ENCODE measurements around the gene TNK2. TPM values are rescaled to one million over a fixed set of nuclear protein-coding genes. Genes with fewer than 3 reads are reported as not detected.
A peak's percentile ranks its signal among the peaks of the same experiment; 100 is the strongest.

Gene TNK2
- total RNA-seq, 1 donor from 2014 or later = 35.5 TPM

- no peak overlapping the region for H3K27ac Mint-ChIP-seq (ENCODE audit: unreplicated experiment)
- DNase-seq (ENCODE audit: low spot score) = peak; percentile 85
- H3K36me3 Mint-ChIP-seq (ENCODE audit: low read depth) = peaks cover 8% of the 10 kb centered on the region
- no peaks in the 10 kb centered on the region for H3K9me3 Mint-ChIP-seq (ENCODE audit: low read depth)
- H3K27me3 Mint-ChIP-seq (ENCODE audit: low read depth) = no peaks in the 10 kb centered on the region
- H3K4me1 Mint-ChIP-seq (ENCODE audit: low read depth) = peaks cover 3% of the 10 kb centered on the region
- no peak overlapping the region for H3K4me3 Mint-ChIP-seq (ENCODE audit: unreplicated experiment)
- TF ChIP-seq, protein P1, sequence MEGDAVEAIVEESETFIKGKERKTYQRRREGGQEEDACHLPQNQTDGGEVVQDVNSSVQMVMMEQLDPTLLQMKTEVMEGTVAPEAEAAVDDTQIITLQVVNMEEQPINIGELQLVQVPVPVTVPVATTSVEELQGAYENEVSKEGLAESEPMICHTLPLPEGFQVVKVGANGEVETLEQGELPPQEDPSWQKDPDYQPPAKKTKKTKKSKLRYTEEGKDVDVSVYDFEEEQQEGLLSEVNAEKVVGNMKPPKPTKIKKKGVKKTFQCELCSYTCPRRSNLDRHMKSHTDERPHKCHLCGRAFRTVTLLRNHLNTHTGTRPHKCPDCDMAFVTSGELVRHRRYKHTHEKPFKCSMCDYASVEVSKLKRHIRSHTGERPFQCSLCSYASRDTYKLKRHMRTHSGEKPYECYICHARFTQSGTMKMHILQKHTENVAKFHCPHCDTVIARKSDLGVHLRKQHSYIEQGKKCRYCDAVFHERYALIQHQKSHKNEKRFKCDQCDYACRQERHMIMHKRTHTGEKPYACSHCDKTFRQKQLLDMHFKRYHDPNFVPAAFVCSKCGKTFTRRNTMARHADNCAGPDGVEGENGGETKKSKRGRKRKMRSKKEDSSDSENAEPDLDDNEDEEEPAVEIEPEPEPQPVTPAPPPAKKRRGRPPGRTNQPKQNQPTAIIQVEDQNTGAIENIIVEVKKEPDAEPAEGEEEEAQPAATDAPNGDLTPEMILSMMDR (IDR thresholded peaks at IDR 0.05) = no peak
Measured at GRCh38 chr3:195869413-195870001, 38.8 kb downstream of the TNK2 start.

GRCh38 chr3:195868866-195869412 is 39.4 kb downstream of the TNK2 start:
- H3K27ac Mint-ChIP-seq (ENCODE audit: unreplicated experiment) = no peak overlapping the region
- H3K9me3 Mint-ChIP-seq (ENCODE audit: low read depth) = no peaks in the 10 kb centered on the region
- DNase-seq (ENCODE audit: low spot score) = peak; percentile 90
- no peaks in the 10 kb centered on the region for H3K4me1 Mint-ChIP-seq (ENCODE audit: low read depth)
- no peak overlapping the region for H3K4me3 Mint-ChIP-seq (ENCODE audit: unreplicated experiment)
- H3K27me3 Mint-ChIP-seq (ENCODE audit: low read depth) = no peaks in the 10 kb centered on the region
- peaks cover 8% of the 10 kb centered on the region for H3K36me3 Mint-ChIP-seq (ENCODE audit: low read depth)
- TF ChIP-seq, protein P1 (IDR thresholded peaks at IDR 0.05) = no peak

DNA sequence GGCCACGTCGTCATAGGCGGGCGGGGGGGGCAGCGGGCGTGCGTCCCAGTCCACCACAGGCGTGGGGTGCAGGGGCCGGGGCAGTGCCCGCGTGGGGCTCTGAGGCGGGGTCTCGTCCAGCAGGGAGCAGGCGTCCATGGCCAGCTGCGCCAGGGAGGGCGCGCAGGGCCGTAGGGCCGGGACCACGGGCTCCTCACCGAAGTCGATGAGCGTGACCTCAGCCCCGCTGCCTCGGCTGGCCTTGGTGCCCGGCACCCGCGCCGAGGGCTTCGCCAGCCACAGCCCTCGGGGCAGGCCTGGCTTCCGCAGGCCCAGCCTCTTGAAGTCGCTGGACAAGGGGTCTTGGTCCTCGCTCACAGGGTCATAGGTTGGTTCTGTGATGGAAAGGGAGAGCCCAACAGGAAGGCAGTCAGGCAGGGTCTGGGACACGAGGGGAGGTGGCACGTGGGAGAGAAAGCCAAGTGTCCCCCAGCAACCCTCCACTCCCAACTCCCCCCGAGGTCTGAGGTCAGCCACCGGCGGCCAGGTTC is 40.0 kb downstream of the TNK2 start:
- H3K4me3 Mint-ChIP-seq (ENCODE audit: unreplicated experiment) = no peak overlapping the region
- H3K4me1 Mint-ChIP-seq (ENCODE audit: low read depth) = no peaks in the 10 kb centered on the region
- no peaks in the 10 kb centered on the region for H3K9me3 Mint-ChIP-seq (ENCODE audit: low read depth)
- no peaks in the 10 kb centered on the region for H3K27me3 Mint-ChIP-seq (ENCODE audit: low read depth)
- TF ChIP-seq, protein P1 (IDR thresholded peaks at IDR 0.05) = no peak
- H3K36me3 Mint-ChIP-seq (ENCODE audit: low read depth) = peaks cover 8% of the 10 kb centered on the region
- peak; percentile 87 for DNase-seq (ENCODE audit: low spot score)
- H3K27ac Mint-ChIP-seq (ENCODE audit: unreplicated experiment) = no peak overlapping the region

- H3K27me3 Mint-ChIP-seq (ENCODE audit: low read depth) = no peaks in the 10 kb centered on the region
- no peaks in the 10 kb centered on the region for H3K9me3 Mint-ChIP-seq (ENCODE audit: low read depth)
- H3K27ac Mint-ChIP-seq (ENCODE audit: unreplicated experiment) = no peak overlapping the region
Measured at GRCh38 chr3:195867631-195868335, 40.6 kb downstream of the TNK2 start.

More at GRCh38 chr3:195867631-195868335, 40.6 kb downstream of the TNK2 start:
- peak; percentile 93 for DNase-seq (ENCODE audit: low spot score)
- Mint-ChIP-seq H3K36me3 (ENCODE audit: low read depth) (peaks cover 8% of the 10 kb centered on the region), H3K4me1 (ENCODE audit: low read depth) (peaks cover 6% of the 10 kb centered on the region), H3K4me3 (ENCODE audit: unreplicated experiment) (no peak overlapping the region)
- TF ChIP-seq, protein P1 (IDR thresholded peaks at IDR 0.05) = no peak

Measured in chondrocyte (in vitro differentiated cells).